Hepatocyte (in vitro differentiated cells): Measurements from ENCODE around the gene SMAD3.

ENCODE experiments used
- CTCF ChIP-seq: fragments of 200-600 bp; sonication (generic); IDR thresholded peaks from 2 replicates; pipeline ENCODE4 v1.5.1; 2016; ENCODE audit warnings: antibody characterized with exemption, mild to moderate bottlenecking; ENCODE audit not compliant: poor library complexity
- EZH2 ChIP-seq: fragments of 200-600 bp; sonication (generic); IDR thresholded peaks from 2 replicates; pipeline ENCODE4 v1.6.1; 2016; ENCODE audit warnings: antibody characterized with exemption, mild to moderate bottlenecking, borderline replicate concordance
- EZH2phosphoT487 ChIP-seq: fragments of 200-600 bp; sonication (generic); IDR thresholded peaks from one replicate; pipeline ENCODE4 v1.6.1; 2018; ENCODE audit warnings: antibody characterized with exemption, mild to moderate bottlenecking, low read depth, moderate library complexity; ENCODE audit not compliant: unreplicated experiment, severe bottlenecking

GRCh38 chr15:67024314-67024997 lies 40.9 kb upstream of the SMAD3 start:
- TF ChIP-seq CTCF (no peak), EZH2 (no peak), EZH2phosphoT487 (no peak)
